KMS-11 (cell line): ENCODE results near the gene RPL39.
"Not testable (repeated sequence)": the region's sequence is repeated elsewhere in the genome, so short reads cannot be mapped to it uniquely, and the experiment has no call there.

ENCODE experiments used
- H2AFZ ChIP-seq: fragments of 200-600 bp; sonication (generic); 2 replicates; pipeline ENCODE4 v1.6.1; 2016; ENCODE audit warnings: antibody characterized with exemption, mixed run types, low read depth
- H3K27ac ChIP-seq: fragments of 200-600 bp; sonication (generic); 2 replicates; pipeline ENCODE4 v1.6.1; 2016; ENCODE audit warnings: mild to moderate bottlenecking, mixed run types
- H3K27me3 ChIP-seq: fragments of 200-600 bp; sonication (generic); 2 replicates; pipeline ENCODE4 v1.6.1; 2017; ENCODE audit warnings: mild to moderate bottlenecking, low read depth, mixed run types, moderate library complexity; ENCODE audit not compliant: insufficient read depth
- H3K36me3 ChIP-seq: fragments of 200-600 bp; sonication (generic); 2 replicates; pipeline ENCODE4 v1.6.1; 2017; ENCODE audit warnings: mild to moderate bottlenecking, mixed run types; ENCODE audit not compliant: insufficient read depth
- H3K4me1 ChIP-seq: fragments of 200-600 bp; sonication (generic); 2 replicates; pipeline ENCODE4 v1.6.1; 2016; ENCODE audit warnings: mild to moderate bottlenecking, low read depth, mixed run types; ENCODE audit not compliant: poor library complexity, severe bottlenecking
- H3K4me2 ChIP-seq: fragments of 200-600 bp; sonication (generic); 2 replicates; pipeline ENCODE4 v1.7.0; 2016; ENCODE audit warnings: mild to moderate bottlenecking, mixed run types
- H3K4me3 ChIP-seq: fragments of 200-600 bp; sonication (generic); IDR thresholded peaks from 2 replicates; pipeline ENCODE4 v1.6.1; 2017; ENCODE audit warnings: low read depth, low read length, mixed read lengths; ENCODE audit not compliant: insufficient read depth
- H3K79me2 ChIP-seq: fragments of 200-600 bp; sonication (generic); 2 replicates; pipeline ENCODE4 v1.6.1; 2016; ENCODE audit warnings: low read depth, mixed run types; ENCODE audit not compliant: insufficient read depth
- H3K9ac ChIP-seq: fragments of 200-600 bp; sonication (generic); 2 replicates; pipeline ENCODE4 v1.6.1; 2016; ENCODE audit warnings: mild to moderate bottlenecking, mixed run types
- H4K20me1 ChIP-seq: fragments of 200-600 bp; sonication (generic); 2 replicates; pipeline ENCODE4 v1.6.1; 2016; ENCODE audit warnings: mild to moderate bottlenecking, mixed run types; ENCODE audit not compliant: insufficient read depth
- CTCF ChIP-seq: fragments of 200-600 bp; sonication (generic); conservative IDR thresholded peaks from 2 replicates; pipeline ENCODE4 v1.6.1; 2017; ENCODE audit warnings: low read depth, mild to moderate bottlenecking, antibody characterized with exemption, low read length, moderate library complexity, mixed read lengths

Gene RPL39

GRCh38 chrX:119791437-119792231 is at the start of gene RPL39:
Gene RPL39, minus strand, starts transcription at chrX:119791630. Its CDS starts 54 bp downstream, at chrX:119791576.
- peaks cover 49% of the 10 kb centered on the region for H3K79me2 ChIP-seq
- no peak within 1 kb of the TSS for H3K4me3 ChIP-seq
- H3K27me3 ChIP-seq: no peaks in the 10 kb centered on the region
- peak within 1 kb of the TSS; percentile 97 for H3K27ac ChIP-seq
- H3K4me1 ChIP-seq: peaks cover 34% of the 10 kb centered on the region
- H4K20me1 ChIP-seq: peaks cover 23% of the 10 kb centered on the region
- H3K9ac ChIP-seq: peak within 1 kb of the TSS; percentile 99
- peak within 1 kb of the TSS; percentile 97 for H3K4me2 ChIP-seq
- peaks cover 4% of the 10 kb centered on the region; the same call in 1 of the 2 replicates for H3K36me3 ChIP-seq
- TF ChIP-seq CTCF: no peak
- peak within 1 kb of the TSS; percentile 80 for H2AFZ ChIP-seq

- Histone ChIP-seq H3K4me1 (no peaks in the 10 kb centered on the region), H3K27ac (no peak overlapping the region), H3K4me3 (no peak overlapping the region), H3K79me2 (no peaks in the 10 kb centered on the region), H3K27me3 (no peaks in the 10 kb centered on the region), H3K4me2 (no peak overlapping the region), H3K36me3 (no peaks in the 10 kb centered on the region), H2AFZ (no peak overlapping the region), H3K9ac (no peak overlapping the region), H4K20me1 (no peaks in the 10 kb centered on the region)
- no peak for TF ChIP-seq CTCF
Observed at GRCh38 chrX:119833905-119834304, 42.5 kb upstream of the RPL39 start.

GRCh38 chrX:119828446-119828845 is 37.0 kb upstream of the RPL39 start:
- H3K27ac ChIP-seq: no peak overlapping the region
- H3K79me2 ChIP-seq: no peaks in the 10 kb centered on the region
- no peak overlapping the region for H3K4me2 ChIP-seq
- no peaks in the 10 kb centered on the region for H3K27me3 ChIP-seq
- H4K20me1 ChIP-seq: no peaks in the 10 kb centered on the region
- no peaks in the 10 kb centered on the region for H3K4me1 ChIP-seq
- no peaks in the 10 kb centered on the region for H3K36me3 ChIP-seq
- no peak overlapping the region for H3K9ac ChIP-seq
- no peak overlapping the region for H3K4me3 ChIP-seq
- no peak overlapping the region for H2AFZ ChIP-seq
- no peak for TF ChIP-seq CTCF

- Histone ChIP-seq H4K20me1 (no peaks in the 10 kb centered on the region), H3K4me3 (no peak overlapping the region), H3K36me3 (no peaks in the 10 kb centered on the region), H3K4me2 (no peak overlapping the region), H2AFZ (no peak overlapping the region), H3K27ac (no peak overlapping the region), H3K9ac (no peak overlapping the region), H3K4me1 (peaks cover 9% of the 10 kb centered on the region), H3K79me2 (no peaks in the 10 kb centered on the region), H3K27me3 (no peaks in the 10 kb centered on the region)
- no peak for TF ChIP-seq CTCF
Observed at GRCh38 chrX:119826399-119826959, 35.0 kb upstream of the RPL39 start.

- not testable (repeated sequence) for H3K79me2 ChIP-seq, H3K4me3 ChIP-seq, H3K36me3 ChIP-seq, H3K4me2 ChIP-seq, H3K9ac ChIP-seq, H3K27me3 ChIP-seq, H4K20me1 ChIP-seq, H3K27ac ChIP-seq, H2AFZ ChIP-seq
- peaks cover 12% of the 10 kb centered on the region for H3K4me1 ChIP-seq
Observed at GRCh38 chrX:119824221-119824620, 32.8 kb upstream of the RPL39 start.

GRCh38 chrX:119821703-119822102 is 30.3 kb upstream of the RPL39 start:
- not testable (repeated sequence) for H3K4me3 ChIP-seq, H3K79me2 ChIP-seq, H3K27me3 ChIP-seq, H4K20me1 ChIP-seq, H2AFZ ChIP-seq, H3K36me3 ChIP-seq
- H3K9ac ChIP-seq: 0 out of 2 replicates have a peak overlapping the region, but pooled peaks have one; percentile 9
- peaks cover 12% of the 10 kb centered on the region for H3K4me1 ChIP-seq
- peak overlapping the region; percentile 22; the same call in 1 of the 2 replicates for H3K27ac ChIP-seq
- peak overlapping the region; percentile 36 for H3K4me2 ChIP-seq
